Stimulated activated CD8-positive, alpha-beta memory T cell treated with anti-CD3 and anti-CD28 coated beads, Interleukin-7, amount 100 ng/mL, for 1 hour (primary cell): ENCODE data around the gene NIPBL.
"Not testable (repeated sequence)": the region's sequence is repeated elsewhere in the genome, so short reads cannot be mapped to it uniquely, and the experiment has no call there.

Experiments
- DNase-seq, 2 donors: peaks; one replicate each; pipeline ENCODE4 v3.0.0-alpha.2; 2020; ENCODE audit warnings: low read depth in 2 of 2

Gene NIPBL

GRCh38 chr5:36904677-36905076 is 28.1 kb downstream of the NIPBL start:
- DNase-seq: no peak

- DNase-seq: no peak
These were observed 32.1 kb downstream of the NIPBL start for GRCh38 chr5:36908544-36909260.

DNA sequence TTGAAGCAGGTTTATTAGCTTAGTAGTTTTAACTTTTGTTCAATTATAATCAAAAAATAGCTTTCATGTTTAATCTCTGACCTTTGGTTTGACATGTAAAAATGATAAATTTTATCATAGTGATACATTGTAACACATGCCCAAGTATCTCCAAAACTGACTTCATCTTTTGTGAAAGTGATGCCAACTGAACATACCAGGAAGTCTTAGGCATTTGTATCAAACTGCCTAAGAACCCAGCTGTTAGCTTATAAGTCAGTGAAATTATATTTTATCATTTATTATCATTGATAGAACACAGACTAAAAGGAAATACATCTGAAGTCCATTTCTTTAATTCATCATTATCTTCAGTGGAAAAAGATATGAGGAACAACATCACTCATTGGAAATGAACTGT is 39.1 kb downstream of the NIPBL start:
- DNase-seq: no peak

DNA sequence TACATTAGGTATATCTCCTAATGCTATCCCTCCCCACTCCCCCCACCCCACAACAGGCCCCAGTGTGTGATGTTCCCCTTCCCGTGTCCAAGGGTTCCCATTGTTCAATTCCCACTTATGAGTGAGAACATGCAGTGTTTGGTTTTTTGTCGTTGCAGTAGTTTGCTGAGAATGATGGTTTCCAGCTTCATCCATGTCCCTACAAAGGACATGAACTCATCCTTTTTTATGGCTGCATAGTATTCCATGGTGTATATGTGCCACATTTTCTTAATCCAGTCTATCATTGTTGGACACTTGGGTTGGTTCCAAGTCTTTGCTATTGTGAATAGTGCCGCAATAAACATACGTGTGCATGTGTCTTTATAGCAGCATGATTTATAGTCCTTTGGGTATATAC is 40.0 kb downstream of the NIPBL start:
- not testable (repeated sequence) for DNase-seq

GRCh38 chr5:36917358-36917757 is 40.8 kb downstream of the NIPBL start:
- not testable (repeated sequence) for DNase-seq

- no peak for DNase-seq
These were observed 42.7 kb downstream of the NIPBL start for GRCh38 chr5:36919238-36919637.

GRCh38 chr5:36919650-36920049 is 43.1 kb downstream of the NIPBL start:
- DNase-seq: no peak

DNA sequence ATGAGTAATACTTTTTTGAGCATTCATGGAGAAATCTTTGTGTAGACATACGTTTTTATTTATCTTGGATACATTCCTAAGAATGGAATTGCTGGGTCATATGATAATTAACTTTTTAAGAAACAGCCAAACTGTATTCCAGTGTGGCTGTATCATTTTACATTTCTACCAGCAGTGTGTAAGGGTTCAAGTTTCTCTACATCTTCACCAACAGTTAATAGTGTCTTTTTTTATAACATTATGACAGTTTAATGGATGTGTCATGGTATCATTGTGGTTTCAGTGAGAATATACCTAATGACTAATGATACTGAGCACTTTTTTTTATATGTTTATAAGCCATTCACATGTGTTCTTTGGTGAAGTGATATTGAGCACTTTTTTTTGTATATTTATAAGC is 52.4 kb downstream of the NIPBL start:
- DNase-seq: no peak

DNA sequence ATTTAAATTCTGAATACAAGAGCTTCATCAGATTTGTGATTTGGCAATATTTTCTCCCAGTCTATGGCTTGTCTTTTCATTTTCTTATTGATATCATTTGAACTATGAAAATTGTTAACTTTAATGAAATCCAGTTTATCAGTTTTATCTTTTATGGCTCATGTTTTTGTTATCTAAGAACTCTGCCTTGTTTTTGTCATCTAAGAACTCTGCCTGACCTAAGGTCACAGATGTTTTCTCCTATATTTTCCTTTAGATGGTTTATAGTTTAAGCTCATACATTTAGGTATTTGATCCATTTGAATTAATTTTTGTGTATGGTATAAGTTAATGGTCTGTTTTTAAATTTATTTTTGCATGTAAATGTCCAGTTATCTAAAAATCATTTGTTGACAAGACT is 52.9 kb downstream of the NIPBL start:
- no peak for DNase-seq

- no peak for DNase-seq
These were observed 55.5 kb downstream of the NIPBL start for GRCh38 chr5:36932056-36932455.

- DNase-seq: no peak
These were observed 56.1 kb downstream of the NIPBL start for GRCh38 chr5:36932699-36933098.

DNA sequence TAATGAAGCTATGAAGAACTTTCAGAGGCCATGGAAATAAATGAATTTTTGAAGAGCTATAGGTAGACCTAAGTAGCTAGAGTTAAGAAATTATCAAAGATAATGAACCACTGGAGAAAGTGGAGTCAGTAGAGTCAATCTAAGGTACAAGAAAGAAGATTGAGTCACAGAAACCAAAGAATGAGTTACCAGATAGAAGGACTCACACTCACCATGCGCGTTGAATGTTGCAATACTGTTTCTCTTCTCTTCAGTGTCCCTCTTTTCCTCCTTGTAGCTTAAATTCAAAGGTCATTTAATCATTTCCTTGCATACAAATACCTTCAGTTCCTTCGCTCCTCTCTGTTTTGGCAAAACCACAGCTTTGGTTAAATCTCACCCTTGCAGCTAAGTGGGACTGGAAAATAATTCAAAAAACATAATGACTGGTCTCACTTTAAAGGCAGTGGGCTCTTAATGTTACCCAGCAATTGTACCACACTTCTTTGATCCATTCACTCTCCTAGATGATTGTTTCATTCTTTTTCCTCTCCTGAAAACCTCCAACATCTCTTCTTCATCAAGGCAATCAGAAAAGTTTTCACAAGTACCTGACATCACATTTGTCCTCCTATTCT is 58.3 kb downstream of the NIPBL start:
- DNase-seq: no peak

- DNase-seq: no peak
These were observed 59.2 kb downstream of the NIPBL start for GRCh38 chr5:36935805-36936204.

- DNase-seq: no peak
These were observed 59.7 kb downstream of the NIPBL start for GRCh38 chr5:36936309-36936708.

- DNase-seq: no peak
These were observed 61.6 kb downstream of the NIPBL start for GRCh38 chr5:36938129-36938528.

DNA sequence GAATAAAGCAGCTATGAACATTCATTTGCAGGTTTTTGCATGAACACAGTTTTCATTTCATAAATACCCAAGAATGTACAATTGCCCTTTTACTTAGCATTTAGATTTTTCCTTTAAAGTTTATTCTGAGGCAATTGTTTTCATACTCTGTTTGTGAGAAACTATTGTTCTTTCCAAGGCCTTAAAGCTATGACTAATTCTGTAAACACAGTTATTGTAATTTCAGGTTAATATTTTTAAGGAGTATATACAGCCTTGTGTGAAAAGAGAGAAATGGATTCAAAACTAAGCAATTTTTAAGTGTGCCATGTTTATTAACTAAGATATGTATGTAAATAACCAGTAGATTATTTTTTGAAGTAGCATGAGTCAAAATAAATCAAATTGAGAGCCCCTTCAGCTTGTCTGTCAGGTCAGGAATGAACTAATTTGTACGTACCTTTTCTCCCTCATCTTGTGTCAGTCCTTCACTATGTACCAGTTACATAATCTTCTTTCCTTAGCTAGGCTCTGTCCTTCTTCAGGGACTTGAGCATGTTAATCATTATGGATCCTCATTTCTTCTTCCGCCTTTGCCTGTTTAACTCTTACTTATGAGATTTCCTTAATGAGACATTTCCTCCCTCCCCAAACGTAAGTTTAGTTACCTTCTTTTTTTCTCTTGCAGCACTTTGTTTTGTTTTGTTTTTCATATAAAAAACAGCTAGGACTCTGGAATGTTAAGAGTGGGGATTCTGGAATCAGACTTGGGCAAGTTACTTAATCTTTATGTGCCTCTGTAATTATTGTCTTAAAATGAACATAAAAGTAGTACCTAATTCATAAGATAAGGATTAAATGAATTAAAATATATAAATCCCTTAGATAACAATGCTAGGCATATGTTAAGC is 63.6 kb downstream of the NIPBL start:
- DNase-seq: no peak

DNA sequence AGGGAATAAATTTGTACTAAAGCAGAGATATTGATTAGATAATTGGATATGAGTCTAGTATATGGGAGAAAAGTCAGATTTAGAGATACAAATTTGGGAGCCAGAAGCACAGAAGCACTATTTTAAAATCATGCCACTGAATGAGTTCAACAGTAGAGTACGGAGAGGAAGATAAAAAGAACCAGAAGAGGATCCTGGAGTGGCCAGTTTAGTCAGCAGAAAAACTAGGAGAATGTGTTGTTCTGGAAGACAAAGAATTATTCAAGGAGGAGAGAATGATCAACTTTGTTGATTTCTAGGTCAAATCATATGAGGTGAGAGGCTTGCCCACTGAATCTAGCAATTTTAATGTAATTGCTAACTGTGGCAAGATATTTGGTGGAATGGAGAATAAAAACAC is 67.0 kb downstream of the NIPBL start:
- DNase-seq: no peak

- DNase-seq: no peak
These were observed 67.5 kb downstream of the NIPBL start for GRCh38 chr5:36944024-36944423.

DNA sequence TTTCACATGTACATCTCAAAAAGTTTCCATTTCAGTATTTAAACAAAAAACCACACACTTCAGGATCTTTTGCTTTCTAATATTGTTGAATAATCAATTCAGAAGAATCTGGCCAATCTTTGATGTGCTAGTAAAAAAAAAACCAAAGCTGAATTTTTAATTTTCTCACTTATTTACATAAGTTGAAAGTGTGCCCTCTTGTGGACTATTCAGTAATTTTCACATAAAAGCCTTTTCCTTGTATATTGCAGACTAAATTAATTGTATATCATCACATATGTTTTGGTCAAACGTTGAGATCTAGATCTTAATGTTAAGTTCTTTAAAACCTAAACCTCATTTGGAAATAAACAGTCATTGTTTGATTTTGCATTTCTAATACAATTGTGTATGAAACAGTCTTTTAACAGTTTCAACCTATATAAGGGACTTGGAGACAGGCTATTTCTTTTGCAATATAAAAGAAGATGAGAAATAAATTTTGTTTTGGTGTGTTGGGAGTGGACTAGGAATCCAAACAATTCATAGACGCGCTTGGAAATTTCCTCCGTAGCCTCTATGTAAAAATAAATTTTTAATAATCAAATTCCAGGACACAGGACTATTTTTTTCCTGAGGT is 68.1 kb downstream of the NIPBL start:
- DNase-seq: no peak

DNA sequence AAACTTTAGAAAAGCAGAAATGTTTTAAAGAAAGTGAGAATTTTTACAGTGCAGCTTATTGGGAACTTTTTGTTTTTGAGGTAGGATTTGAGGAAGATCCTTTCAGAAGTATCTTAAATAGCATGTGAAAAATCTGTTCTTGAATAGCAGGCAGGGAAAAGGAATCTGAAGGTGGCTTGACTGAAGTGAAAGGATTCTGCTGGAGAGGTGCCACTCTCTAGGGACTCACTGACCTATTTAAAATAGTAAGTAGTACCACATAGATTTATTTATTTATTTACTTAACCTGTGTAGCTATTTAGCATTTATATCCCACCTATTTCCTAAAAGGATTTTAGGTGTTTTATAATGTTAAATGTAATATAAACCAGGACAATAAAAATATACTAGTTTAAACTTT is 69.1 kb downstream of the NIPBL start:
- DNase-seq: no peak

GRCh38 chr5:36946101-36946500 is 69.5 kb downstream of the NIPBL start:
- DNase-seq: no peak

GRCh38 chr5:36948041-36948440 is 71.5 kb downstream of the NIPBL start:
- no peak for DNase-seq
